GM18870 (cell line): ENCODE measurements around the gene CCSER1.
"Not testable (repeated sequence)": the region's sequence is repeated elsewhere in the genome, so short reads cannot be mapped to it uniquely, and the experiment has no call there.

Experiments used
- ATAC-seq: cut with Tn5 transposase; IDR thresholded peaks from one replicate; pipeline ENCODE4 v1.9.1; 2021; ENCODE audit warnings: moderate library complexity; ENCODE audit not compliant: unreplicated experiment

Gene CCSER1

GRCh38 chr4:91226867-91227266, 1099.7 kb downstream of the CCSER1 start:
- no peak for ATAC-seq

GRCh38 chr4:91228659-91229058, 1101.5 kb downstream of the CCSER1 start:
- no peak for ATAC-seq

- no peak for ATAC-seq
Observed at GRCh38 chr4:91233164-91233563, 1106.0 kb downstream of the CCSER1 start.

- no peak for ATAC-seq
Observed at GRCh38 chr4:91243132-91243531, 1115.9 kb downstream of the CCSER1 start.

- ATAC-seq, result no peak
Observed at GRCh38 chr4:91256043-91256442, 1128.8 kb downstream of the CCSER1 start.

- no peak for ATAC-seq
Observed at GRCh38 chr4:91256751-91257150, 1129.6 kb downstream of the CCSER1 start.

- no peak for ATAC-seq
Observed at GRCh38 chr4:91257721-91258120, 1130.5 kb downstream of the CCSER1 start.

GRCh38 chr4:91258326-91258725, 1131.1 kb downstream of the CCSER1 start:
- ATAC-seq, result no peak

- no peak for ATAC-seq
Observed at GRCh38 chr4:91267543-91267942, 1140.3 kb downstream of the CCSER1 start.

GRCh38 chr4:91268481-91268880, 1141.3 kb downstream of the CCSER1 start:
- ATAC-seq, result not testable (repeated sequence)

GRCh38 chr4:91268913-91269312, 1141.7 kb downstream of the CCSER1 start:
- ATAC-seq, result no peak

GRCh38 chr4:91279899-91280298, 1152.7 kb downstream of the CCSER1 start:
- ATAC-seq, result no peak

- ATAC-seq, result no peak
Observed at GRCh38 chr4:91280551-91281290, 1153.5 kb downstream of the CCSER1 start.

GRCh38 chr4:91282217-91282616, 1155.0 kb downstream of the CCSER1 start:
- no peak for ATAC-seq

GRCh38 chr4:91283726-91284230, 1156.6 kb downstream of the CCSER1 start:
- ATAC-seq, result no peak

- ATAC-seq, result no peak
Observed at GRCh38 chr4:91284480-91284879, 1157.3 kb downstream of the CCSER1 start.

- ATAC-seq, result no peak
Observed at GRCh38 chr4:91285487-91285886, 1158.3 kb downstream of the CCSER1 start.

- ATAC-seq, result no peak
Observed at GRCh38 chr4:91288702-91289311, 1161.6 kb downstream of the CCSER1 start.

- ATAC-seq, result no peak
Observed at GRCh38 chr4:91298156-91298700, 1171.0 kb downstream of the CCSER1 start.

- no peak for ATAC-seq
Observed at GRCh38 chr4:91298824-91299223, 1171.6 kb downstream of the CCSER1 start.

- no peak for ATAC-seq
Observed at GRCh38 chr4:91302120-91302519, 1174.9 kb downstream of the CCSER1 start.

GRCh38 chr4:91304292-91304691, 1177.1 kb downstream of the CCSER1 start:
- no peak for ATAC-seq
